EL (cell line): ENCODE results near the gene CYP11A1.

ENCODE experiments used
- DNase-seq: peaks from one replicate; pipeline ENCODE4 v3.0.0-alpha.2; 2016

Gene CYP11A1

DNA sequence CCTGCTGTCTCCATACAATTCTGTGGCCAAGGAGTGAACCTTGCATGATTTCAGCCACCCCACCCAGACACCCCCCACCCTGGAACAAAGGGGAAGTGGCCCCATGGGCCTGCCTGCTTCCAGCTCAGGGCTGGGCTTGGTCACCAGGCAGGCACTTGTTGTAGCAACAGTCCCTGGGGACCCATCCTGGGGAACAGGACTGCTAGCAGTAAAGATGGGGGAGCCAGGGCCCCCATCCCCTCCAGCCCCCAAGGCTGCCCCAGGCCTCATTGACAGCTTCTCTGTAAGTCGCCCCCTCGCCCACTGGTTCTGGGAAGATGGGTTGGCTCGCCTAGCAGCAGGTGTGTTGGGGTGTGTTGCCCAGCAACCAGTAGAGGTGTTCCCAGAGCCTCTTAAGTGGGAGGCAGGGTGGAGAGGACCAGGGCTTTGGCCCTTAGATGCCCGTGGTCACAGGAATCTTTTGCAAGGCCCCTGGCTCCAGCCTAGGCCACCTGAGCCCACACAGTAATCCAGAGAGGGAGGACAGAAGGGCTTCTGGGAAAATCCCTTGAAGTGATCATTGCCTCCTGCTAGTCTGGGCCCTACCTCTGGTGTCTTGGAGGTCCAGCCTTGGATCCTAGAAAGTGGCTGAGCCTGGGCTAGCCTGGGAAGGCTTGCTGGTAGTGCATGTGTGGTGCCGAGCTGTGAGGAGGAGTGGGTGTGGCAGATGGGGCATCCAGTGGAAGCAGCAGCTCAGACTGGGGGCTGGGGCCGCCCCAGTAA, 48.9 kb downstream of the CYP11A1 start:
- no peak for DNase-seq

DNA sequence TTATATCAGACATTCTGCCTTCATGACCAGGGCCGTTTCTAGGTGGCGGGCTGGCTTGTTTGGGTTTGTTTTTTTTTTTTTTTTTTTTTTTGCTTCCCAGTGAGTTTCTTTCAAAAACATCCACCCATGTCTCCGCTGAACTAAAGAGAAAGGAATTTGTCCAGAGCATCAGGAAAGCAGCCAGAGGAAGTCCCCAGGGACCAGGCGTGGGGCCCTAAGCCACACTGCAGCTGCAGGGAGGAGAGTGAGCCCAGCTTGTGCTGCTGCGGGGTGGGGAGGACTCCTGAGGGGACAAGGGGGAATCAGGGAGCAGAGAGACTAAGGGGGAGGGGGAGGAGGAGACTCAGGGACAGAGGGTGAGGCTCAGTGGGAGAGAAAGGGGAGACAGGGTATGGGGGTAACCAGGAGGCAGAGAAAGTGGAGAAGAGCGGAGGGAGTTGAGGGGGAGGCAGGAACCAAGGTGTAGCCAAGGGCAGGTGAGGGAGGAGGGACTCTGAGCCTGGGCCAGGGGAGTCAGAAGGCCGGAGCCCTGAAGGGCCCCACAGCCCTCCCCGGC, 49.5 kb downstream of the CYP11A1 start:
- peak; percentile 93 for DNase-seq

DNA sequence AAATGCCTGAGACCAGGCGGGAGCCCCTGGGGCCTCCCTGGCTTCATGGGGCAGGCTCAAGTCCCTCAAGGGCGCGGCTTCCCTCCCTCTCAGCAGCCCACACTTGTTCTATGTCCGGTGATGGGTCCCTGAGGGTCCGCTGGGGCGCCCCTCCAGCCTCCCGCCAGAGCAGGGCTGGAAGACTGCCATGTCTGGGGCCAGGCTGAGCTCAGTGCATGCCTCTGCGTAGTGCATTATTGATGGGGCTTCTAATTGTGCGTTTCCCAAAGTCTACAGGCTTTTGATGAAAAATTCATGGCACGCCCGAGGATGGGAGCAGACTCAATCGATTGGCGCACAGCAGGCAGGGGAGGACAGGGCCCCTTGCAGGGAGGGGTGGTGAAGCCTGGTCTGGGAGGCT, 51.3 kb downstream of the CYP11A1 start:
- no peak for DNase-seq

DNA sequence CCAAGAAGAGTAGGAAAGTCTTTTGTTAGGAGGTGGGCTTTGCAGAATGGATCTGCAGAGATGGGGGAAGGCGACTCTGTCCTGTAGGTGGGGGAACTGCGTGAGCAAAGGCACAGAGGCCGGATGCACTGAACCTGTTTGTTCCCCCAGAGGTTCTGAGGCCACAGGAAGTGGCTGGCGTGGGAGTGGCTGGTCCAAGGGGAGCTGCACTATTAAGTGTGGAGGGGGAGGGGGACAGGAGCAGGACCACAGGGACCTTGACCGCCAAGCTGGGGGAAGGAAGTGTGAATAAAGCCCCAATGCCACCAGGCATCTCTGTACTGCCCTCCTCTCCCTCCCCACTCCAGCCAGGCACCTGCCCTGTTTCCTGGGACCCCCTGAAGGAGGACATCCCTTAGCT, 51.8 kb downstream of the CYP11A1 start:
- no peak for DNase-seq

DNA sequence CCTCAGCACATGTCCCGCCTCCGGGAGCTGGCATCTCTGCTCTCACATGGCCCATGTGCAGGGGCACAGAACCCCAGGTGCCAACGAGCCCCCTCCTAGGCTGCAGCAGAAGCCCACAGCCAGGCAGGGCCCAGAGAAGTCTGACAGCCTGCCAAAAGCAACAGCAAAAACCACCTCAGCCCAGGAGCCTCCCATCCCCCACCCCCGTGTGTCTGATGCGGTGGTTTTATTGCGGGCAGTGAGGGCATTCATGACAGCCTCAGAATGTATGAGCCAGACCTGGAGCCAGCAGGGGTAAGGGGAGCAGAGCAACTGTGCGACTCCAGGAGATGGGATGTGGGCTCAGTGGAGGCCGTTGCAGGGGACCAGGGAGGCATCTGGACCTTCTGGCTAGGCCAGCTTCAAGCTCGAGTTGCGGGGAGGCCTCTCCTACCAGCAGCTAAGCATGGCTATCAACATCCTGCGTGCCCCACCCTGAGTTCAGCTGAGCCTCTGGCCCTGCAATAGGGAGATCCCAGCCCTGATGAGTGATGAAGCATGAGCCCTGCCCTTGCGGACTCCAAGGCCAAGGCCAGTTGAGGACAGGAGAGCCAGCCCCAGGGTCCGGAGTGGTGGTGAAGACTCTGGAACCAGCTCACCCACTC, 52.5 kb downstream of the CYP11A1 start:
- DNase-seq = no peak

DNA sequence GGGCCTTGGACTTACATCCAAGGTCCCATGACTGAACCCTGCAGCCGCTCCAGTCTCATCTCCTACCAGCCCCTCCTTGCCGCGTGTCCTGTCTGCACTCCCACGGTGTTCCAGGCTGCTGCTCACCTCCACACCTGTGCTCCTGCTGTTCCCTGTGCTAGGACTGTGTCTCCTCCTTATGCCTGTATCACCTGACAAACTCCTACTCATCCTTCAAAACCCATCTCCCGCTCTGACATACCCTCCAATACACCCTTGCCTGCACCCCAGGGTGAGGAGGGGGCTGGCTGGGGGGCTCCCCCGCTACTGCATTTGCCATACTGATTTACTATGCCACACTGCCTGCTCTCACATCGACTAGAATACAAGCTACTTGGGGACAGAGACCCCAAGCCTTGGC, 53.6 kb downstream of the CYP11A1 start:
- no peak for DNase-seq

DNA sequence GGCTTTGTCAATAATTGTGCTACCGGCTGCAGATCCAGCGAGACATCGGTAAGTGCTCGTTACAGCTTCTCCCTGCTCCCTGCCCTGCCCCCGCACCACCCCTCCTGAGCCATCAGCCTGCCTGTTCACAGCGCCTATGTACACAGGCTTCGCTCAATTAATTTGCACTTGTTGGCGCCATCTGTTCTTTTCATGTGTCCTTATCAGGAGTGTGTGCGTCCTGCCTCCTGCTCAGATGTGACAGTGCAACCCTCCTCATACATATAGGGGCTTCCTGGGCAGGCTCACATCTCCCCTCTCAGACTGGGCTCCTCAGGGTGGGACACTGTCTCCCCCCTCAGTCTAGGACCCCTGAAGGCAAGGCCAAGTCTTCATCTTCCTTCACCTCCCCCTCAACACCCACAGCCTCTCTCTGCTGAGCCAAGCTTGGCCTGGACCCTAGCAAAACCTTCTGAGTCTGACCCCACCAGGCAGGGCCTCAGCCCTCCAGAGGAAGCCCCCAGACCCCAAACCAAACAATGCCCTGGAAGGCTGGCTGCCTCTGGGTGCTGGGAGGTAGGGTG, 54.9 kb downstream of the CYP11A1 start:
- DNase-seq = no peak

DNA sequence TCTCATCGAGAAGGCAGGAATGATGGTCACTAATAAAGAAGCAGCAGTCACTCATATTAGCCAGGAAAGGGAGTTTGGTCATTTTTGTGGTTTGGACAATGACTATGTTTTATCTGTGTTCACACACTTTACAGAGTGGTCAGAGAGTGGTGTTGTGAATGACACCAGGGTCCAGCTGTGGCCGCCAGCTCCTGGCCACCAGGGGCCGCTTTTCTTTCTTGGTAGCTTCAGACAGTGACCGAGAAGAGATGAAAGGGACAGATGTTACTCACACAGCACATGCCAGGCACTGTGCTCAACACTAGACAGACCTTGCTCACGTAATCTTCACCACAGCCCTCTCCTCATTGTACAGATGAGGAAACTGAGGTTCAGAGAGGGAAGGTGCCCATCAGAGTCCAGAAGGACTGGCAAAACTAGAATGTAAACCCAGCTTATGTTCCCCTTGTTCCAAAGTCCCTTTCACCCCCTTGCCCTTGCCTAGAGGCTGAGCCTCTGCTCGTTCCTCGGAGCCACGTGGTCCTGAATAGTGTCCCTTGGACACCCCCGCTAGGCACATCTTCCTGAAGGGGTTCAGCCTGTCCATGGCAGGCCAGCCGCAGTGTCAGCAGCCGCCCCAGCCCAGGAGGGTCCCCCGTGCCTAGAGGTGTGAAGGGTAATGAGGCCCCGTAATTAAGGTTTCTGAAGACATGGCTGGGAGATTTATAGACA, 55.6 kb downstream of the CYP11A1 start:
- DNase-seq = peak; percentile 40

DNA sequence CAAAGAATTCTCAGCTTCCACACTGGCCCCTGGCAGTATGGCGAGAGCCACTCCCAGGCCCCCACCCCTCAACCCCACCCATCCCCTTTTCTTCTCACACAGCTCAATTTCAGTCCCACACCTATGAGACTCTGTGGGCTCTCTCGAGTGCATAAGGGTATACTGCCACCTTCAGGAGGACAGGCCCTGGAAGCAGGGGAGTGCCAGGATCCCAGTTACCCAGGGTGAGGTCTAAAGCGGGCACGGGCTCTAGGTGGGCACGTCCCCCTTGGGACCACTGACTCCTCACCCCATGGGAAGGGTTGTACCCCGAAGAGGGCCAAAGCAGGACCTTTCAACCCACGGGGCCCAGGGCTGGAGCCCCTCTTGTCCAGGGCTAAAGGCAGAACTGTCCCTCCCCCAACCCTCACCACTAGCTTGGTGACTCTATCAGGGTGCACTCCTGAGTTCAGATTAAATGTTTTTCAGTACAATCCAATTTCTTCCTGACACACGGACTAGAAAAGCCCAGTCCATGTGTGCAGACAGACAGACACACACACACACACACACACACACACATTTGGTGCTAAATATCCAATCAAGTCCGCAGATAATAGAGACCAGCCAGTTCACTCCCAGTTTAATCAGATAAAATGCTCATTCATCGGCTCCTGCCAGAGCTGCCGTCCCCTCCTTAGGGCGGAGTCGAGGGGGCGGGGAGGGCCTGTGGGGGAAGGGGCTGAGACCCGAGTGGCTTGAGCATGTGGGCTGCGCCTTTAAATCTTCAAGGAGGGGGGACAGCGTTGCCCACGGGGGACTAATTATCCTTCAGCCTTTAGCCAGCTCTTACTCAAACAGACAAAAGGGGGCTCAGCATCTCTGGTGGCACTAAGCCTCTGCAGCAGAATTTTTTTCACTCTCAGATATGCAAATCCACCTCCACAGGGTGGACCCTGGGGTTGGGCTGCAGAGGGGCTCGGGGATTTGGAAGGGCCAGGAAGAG, 59.3 kb downstream of the CYP11A1 start:
- DNase-seq = peak; percentile 54

DNA sequence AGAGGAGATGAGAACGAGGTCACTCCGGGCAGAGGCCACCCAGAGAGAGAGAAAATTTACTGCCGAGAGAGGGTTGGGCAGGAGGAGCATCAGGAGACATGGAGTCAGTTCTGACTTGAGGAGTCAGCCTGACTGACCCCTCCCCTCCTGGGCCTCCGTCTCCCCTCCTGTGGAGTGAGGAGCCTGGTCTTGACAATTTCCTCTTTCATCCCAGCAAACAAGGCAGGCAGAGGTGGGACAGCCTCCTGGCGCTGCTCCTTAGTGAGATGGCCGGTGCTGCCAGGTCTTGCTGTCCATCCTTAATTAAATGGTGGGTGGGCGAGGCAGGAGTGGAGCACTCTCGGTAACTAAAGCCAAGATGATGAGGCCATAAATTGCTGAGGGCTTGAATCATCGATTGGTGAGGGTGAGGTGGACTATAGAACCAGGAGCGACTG, 60.6 kb downstream of the CYP11A1 start:
- no peak for DNase-seq

DNA sequence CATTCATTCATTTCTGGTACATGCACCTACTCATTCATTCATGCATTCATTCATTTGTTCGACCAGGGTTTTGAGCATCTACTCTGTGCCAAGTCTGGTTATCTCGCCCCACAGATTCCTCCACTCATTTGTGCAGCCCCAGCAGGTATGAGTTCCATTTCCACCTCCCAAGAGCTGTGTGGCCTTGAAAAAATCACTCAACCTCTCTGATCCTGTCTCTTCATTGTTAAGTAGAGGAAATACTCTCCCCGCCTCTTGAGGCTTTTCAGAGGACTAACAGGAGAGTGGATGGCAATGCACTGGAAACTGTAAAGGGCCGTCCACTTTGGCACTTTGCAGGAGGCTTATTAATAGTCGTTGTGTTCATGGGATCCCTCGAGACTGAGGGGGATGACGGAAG, 61.8 kb downstream of the CYP11A1 start:
- DNase-seq = no peak

DNA sequence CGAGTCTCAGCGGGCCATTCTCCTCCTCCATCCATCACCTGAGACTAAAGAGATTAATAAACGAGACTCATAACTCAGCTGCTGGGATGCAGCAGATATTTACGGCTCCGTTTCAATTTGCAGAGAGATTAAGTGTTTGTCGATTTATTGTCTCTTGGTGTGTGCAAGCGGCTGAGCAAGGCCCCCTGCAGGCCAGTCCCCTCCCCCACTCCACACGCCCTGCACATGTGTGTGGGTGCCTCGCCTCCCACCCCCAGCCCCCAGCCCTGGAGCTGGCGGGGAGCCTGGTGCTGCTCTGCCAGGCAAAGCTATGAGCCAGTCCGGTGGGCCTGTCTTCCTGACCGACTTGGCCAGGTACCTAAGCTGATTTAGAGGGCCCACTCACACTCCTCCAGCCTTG, 63.0 kb downstream of the CYP11A1 start:
- no peak for DNase-seq

DNA sequence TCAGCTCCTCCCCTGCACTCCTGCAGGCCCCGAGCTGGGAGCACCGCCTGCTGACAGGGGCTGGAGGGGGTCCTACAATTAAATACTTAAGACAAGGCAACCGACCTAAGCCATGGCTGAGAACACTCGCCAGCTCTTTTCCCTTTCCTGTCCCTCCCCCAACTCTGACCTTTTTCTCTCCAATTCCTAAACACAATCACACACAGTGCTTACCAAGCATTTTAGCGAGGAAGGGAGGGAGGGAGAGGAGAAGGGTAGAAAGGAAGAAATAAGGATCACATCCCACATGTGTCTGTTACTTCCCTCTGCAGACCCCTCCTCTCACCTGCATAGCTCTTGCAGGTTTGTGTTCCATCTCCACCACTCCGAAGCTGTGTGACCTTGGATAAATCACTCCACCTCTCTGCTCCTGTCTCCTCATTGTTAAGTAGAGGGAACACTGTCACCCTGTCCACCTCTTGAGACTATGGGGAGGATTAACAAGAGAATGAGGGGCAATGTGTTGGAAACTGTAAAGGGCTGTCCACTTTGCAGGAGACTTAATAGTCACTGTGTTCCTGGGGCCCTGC, 63.6 kb downstream of the CYP11A1 start:
- DNase-seq = no peak

DNA sequence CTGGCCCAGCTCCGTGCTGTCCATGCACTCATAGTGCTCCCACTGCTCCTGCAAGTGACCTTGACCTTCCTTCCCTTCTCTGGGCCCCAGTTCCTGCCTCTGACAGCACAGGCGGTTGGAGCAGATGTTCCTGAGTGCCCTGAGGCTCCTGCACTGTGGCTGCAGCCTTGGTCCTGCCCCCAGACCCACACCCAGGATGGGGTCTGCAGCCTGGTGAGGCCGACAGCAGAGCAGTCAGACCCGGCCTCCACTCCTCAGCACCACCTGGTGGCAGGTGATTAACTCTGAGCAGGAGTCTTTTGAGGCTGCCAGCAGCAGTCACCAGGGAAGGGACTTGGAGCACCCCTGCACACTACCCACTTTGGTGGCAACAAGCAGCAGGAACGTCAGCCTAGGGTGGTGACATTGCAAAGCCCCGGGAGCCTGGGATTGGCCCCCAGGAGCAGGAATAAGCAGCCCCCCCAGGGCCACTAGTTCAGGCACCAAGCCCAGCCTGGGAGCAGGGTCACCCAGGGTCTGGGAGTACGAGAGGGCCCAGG, 64.6 kb downstream of the CYP11A1 start:
- DNase-seq = no peak

DNA sequence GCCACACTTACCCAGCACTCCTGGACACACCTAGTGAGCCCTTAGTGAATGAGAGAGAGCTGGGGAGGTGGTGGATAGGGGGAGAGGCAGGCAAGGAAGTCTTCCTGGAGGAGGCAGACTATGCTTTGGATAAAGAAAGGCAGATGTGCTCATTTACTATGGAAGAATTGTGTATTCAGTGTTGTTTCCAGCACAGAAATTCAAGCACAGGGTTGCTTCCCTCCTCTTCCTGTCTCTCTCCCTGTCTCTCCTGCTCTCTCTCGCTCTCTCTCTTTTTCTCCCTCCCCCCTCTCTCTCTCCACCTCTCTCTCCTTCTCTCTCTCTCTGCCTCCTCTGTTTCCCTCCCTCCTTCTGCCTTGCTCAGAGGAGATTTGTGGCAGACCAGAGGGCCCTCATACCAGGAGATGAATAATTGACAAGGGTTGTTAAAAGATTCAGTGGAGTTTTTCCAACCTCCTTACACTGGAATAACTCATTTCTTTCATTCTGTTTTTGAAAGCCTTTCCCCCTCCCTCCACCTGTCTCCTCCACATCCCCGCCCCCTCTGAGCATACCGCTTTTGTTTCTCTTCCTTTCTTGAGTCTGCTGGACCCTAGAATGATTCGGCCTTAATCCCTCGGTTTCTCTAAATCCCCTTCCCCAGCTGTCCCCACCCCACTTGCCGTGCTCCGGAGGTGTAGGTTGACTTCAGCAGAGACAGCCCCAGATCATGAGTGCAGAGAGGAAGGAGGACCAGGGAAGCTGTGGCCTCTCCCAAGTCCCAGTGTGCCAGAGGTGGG, 65.7 kb downstream of the CYP11A1 start:
- no peak for DNase-seq

DNA sequence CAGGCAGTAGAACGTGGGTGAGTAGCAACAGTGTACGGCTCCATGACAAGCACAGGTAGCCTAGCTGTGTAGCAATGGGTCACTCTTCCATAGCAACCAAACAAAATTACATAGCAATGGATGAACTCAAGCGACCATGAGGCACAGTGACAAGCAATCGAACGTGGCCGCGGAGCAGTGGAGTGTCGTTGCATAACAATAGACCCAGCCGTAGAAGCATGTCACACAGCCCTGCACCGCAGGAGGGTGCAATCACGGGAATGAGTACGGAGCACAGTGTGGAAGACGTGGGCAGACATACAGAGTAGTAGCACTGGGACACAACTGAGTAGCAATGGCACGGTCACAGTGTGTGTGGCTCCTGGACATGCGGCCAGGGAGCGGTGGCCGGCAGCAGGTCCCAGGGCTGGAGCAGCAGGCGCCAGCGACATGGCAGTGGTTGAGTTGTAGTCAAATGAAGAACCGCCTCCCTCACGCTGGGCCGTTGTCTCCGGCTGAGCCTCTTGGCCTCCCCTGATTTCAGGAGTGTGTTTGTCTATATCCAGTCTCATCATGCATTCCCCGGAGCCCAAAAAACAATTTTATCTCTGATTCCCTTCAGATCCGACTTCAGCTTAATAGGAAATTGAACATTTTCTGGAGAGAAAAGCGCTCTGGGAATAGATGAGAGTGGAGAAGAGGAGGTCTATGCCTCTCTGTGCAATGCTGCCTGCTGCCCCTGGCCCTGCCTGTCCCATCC, 67.2 kb downstream of the CYP11A1 start:
- DNase-seq = no peak

DNA sequence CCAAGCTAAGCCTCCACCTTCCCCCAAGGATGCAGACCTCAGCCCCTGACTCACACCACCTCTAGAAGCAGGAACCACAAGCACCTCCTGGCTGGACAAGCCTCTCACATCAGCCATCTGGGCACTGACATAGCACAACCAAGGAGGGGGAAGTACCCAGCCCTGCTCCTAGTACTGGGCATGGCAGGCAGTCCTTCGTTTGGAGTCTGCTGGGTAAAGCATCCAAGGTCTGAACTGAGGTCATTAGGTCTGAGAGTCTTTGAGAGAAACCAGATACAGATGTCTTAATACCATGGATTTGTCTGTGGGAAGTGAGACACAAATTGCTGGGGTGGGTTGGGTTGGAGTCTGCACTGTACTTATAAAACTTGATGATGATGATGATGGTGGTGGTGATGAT, 69.6 kb downstream of the CYP11A1 start:
- DNase-seq = no peak

DNA sequence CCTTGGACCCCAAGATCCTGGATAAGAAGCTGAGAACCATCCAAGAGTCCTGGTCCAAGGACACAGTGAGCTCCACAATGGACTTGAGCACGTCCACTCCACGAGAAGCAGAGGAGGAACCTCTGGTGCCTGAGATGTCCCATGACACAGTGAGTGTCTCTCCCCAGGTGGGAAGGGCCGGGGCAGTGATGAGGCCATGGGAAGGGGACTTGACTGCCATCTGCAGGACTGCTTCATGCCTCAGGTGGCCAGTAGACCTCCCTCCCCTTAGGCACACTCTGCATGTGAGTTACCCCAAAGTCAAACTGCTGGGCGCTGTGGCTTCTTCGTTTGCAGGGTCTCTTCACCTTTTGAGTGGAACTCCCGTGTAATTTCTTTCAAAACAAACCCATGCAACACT, 71.6 kb downstream of the CYP11A1 start:
- no peak for DNase-seq

DNA sequence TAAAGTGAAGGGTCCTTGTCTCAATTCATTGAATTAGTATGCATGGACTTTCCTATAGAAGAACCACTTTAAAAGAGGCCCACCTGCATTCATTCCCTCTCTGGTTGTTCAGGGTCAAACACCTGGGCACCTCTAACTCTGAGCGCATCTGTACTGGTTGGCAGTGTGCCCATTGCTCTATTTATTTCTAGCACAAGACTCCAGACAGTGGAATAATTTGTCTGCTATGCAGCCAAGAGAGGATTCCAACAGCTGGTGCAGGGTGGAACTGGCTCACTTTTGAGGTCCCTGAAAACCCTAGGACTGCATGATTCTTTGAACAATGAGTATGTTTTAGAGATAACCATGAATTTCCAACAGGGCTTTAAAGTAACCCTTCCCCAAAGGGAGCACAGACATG, 73.4 kb downstream of the CYP11A1 start:
- DNase-seq = no peak
